Gastroesophageal sphincter (tissue), 4 donors: Measurements from ENCODE around the gene SNX33. TPM values are rescaled to one million over a fixed set of nuclear protein-coding genes. Genes with fewer than 3 reads are reported as not detected.
"Not testable (repeated sequence)": the region's sequence is repeated elsewhere in the genome, so short reads cannot be mapped to it uniquely, and the experiment has no call there.

Source experiments
- ATAC-seq: fragments of 150-250 bp; one replicate; pipeline ENCODE4 v1.9.1; 2016; ENCODE audit warnings: mild to moderate bottlenecking, moderate library complexity
- H3K27ac ChIP-seq, 4 donors: fragments of 200-600 bp; sonication (generic) in 3 of 4; 1 replicate in 3 of 4; 2 replicates in 1 of 4; pipeline ENCODE4 v1.5.1; 2016 to 2019
- H3K27me3 ChIP-seq: fragments of 200-600 bp; sonication (generic); one replicate; pipeline ENCODE4 v1.5.1; 2019
- H3K36me3 ChIP-seq, 2 donors: fragments of 200-600 bp; sonication (generic); one replicate each; pipeline ENCODE4 v1.5.1; 2019; ENCODE audit warnings: control low read depth in 1 of 2
- H3K4me1 ChIP-seq, 3 donors: fragments of 200-600 bp; sonication (generic); 1 replicate in 2 of 3; 2 replicates in 1 of 3; pipeline ENCODE4 v1.5.1; 2016 to 2019; ENCODE audit warnings: control low read depth in 2 of 3
- H3K4me3 ChIP-seq, 2 donors: fragments of 200-600 bp; sonication (generic); one replicate each; pipeline ENCODE4 v1.5.1; 2019; ENCODE audit warnings: mild to moderate bottlenecking in 1 of 2, moderate library complexity in 1 of 2
- H3K9me3 ChIP-seq, 3 donors: fragments of 200-600 bp; sonication (generic); one replicate each; pipeline ENCODE4 v1.5.1; 2017 to 2019; ENCODE audit warnings: control low read depth in 2 of 3
- EP300 ChIP-seq: sonication (generic); formaldehyde crosslinking; IDR thresholded peaks from one replicate; pipeline ENCODE4 v1.6.1; 2017; ENCODE audit warnings: antibody characterized with exemption, mild to moderate bottlenecking
- POLR2A ChIP-seq, 2 donors: fragments of 450-650 bp; IDR thresholded peaks; one replicate each; pipeline ENCODE4 v1.6.1; 2017; ENCODE audit warnings: antibody characterized with exemption in 2 of 2, mild to moderate bottlenecking in 2 of 2, moderate library complexity in 1 of 2
- POLR2AphosphoS5 ChIP-seq: sonication (generic); formaldehyde crosslinking; IDR thresholded peaks from one replicate; pipeline ENCODE4 v1.6.1; 2017; ENCODE audit warnings: antibody characterized with exemption
- WGBS, 2 donors: methylation state at CpG; one replicate each; pipeline ENCODE4 v1.1.5; 2018; ENCODE audit warnings: low coverage in 1 of 2; 5-methylcytosine and 5-hydroxymethylcytosine counted together
- total RNA-seq, 4 donors: library from RNA; depleted of rRNA; stranded (reverse); fragments of >200 nt; gene quantifications; one replicate each; pipeline ENCODE4 v1.1.0, GENCODE V29; 2016
- TF ChIP-seq, protein P1 (sequence below), 4 experiments: fragments of 200-600 bp in 2 of 4; fragments of 450-650 bp in 2 of 4; sonication (generic) in 1 of 4; IDR thresholded peaks; one replicate each; pipeline ENCODE4 v1.5.1; 2017 to 2019; ENCODE audit warnings: antibody characterized with exemption in 4 of 4, mild to moderate bottlenecking in 2 of 4, moderate library complexity in 2 of 4

SNX33 gene
- total RNA-seq, 4 donors from 2014 or later = 32.8 to 51.5 (median 41.2) TPM

DNA sequence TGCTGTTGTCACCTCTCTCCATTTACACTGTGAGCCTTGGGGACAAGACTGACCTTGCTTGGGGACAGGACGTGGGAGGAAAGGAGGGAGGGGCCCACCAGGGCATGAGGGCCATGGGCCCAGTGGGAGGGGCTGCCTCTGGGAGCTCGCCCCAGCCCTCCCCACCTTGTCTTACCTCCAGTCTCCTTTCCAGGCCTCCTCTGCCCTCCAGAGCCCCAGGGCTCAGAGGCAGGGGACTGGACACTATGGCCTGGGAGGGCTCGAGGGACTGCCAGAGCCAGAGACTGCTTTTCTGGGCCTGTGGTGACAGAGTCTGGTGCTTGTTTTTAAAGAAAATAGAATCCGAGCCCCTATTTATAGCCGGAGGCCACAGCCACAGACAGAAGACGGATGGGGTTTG lies 54.7 kb downstream of the SNX33 start:
- Histone ChIP-seq H3K9me3 (no peaks in the 10 kb centered on the region), H3K4me1 (peaks cover 14 to 87% (median 64%) of the 10 kb centered on the region in 3 donors), H3K27me3 (no peaks in the 10 kb centered on the region), H3K4me3 (no peak overlapping the region), H3K27ac (peak overlapping the region; percentile 76 to 98 (median 94)), H3K36me3 (peaks cover 0 to 6% of the 10 kb centered on the region in 2 donors)
- no peak for ATAC-seq
- TF ChIP-seq EP300 (no peak), POLR2A (IDR thresholded peaks at IDR 0.05) (no peak), POLR2AphosphoS5 (no peak)
- TF ChIP-seq, protein P1, sequence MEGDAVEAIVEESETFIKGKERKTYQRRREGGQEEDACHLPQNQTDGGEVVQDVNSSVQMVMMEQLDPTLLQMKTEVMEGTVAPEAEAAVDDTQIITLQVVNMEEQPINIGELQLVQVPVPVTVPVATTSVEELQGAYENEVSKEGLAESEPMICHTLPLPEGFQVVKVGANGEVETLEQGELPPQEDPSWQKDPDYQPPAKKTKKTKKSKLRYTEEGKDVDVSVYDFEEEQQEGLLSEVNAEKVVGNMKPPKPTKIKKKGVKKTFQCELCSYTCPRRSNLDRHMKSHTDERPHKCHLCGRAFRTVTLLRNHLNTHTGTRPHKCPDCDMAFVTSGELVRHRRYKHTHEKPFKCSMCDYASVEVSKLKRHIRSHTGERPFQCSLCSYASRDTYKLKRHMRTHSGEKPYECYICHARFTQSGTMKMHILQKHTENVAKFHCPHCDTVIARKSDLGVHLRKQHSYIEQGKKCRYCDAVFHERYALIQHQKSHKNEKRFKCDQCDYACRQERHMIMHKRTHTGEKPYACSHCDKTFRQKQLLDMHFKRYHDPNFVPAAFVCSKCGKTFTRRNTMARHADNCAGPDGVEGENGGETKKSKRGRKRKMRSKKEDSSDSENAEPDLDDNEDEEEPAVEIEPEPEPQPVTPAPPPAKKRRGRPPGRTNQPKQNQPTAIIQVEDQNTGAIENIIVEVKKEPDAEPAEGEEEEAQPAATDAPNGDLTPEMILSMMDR (IDR thresholded peaks at IDR 0.05) = no peak
- no CpG with 5 or more reads among the region's 6 CpGs for WGBS, 2 donors

DNA sequence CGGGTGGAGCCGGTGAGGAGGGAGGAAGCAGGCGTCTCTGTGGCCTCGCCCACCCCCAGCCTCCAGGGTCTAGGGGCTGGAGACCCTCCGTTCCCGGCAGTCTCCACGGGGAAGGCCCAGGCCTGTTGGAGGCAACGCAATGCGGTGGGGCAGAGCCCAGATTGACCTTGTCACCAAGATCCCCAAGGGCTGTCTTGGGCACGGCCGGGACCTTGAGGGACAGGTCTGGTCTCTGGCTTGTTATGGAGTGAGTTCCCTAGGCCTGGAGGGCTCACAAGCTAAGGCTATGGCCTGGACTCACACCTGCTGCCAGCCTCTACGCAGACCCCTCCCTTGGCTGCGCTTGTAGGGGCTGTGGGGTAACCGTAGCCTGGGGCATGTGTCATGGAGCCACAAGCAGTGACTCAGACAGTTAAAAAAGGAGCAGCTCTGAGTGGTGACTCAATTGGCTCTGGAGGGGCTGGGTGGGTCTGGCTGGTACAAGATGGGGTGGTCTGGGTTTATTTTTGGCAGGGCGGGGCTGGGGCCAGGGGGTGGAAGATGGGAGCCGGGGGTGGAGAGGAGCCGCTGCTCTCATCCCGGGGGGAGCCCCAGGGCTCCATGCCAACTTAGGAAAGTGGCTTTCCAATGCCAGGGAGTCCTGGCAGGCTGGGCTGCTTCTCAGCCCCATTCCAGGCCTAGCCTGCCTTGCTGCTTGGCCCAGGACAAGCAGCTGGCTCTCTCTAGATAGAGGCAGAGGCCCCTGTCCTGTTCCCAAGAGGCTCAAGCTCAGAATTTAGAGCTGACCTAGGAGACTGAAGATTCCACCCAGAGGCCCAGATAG lies 55.9 kb downstream of the SNX33 start:
- not testable (repeated sequence) for H3K27me3 ChIP-seq, H3K36me3 ChIP-seq, H3K4me3 ChIP-seq, H3K9me3 ChIP-seq
- ATAC-seq = peak; percentile 45
- WGBS, 2 donors = no CpG with 5 or more reads among the region's 18 CpGs
- Histone ChIP-seq H3K27ac (peak overlapping the region; percentile 79 to 93 (median 88)), H3K4me1 (peaks cover 14 to 82% (median 55%) of the 10 kb centered on the region in 3 donors)

DNA sequence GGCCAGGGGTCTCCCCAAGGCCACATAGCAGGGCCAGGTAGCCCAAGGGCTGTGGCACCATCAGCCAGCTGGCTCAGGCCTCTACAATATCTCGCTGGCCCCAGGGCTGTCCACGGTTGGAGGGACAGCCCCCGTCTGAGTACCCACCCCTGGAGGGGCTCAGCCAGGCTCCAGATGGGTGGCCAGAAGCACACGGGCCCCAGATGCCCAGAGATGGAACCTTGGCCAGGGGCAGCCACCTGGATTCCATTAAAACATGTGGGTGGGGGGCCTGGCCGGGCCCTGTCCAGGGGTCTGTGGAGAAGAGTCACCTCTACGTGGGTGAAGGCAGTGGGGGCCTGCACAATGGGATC lies 56.5 kb downstream of the SNX33 start:
- TF ChIP-seq POLR2AphosphoS5 = no peak
- TF ChIP-seq POLR2A (IDR thresholded peaks at IDR 0.05) = no peak
- no peak for TF ChIP-seq EP300
- TF ChIP-seq, protein P1 (IDR thresholded peaks at IDR 0.05) = no peak
- peaks cover 0 to 6% of the 10 kb centered on the region in 2 donors for H3K36me3 ChIP-seq
- ATAC-seq = no peak
- H3K27ac ChIP-seq = peak overlapping the region; percentile 79 to 93 (median 88)
- WGBS, 2 donors = no CpG with 5 or more reads among the region's 6 CpGs
- peaks cover 14 to 82% (median 57%) of the 10 kb centered on the region in 3 donors for H3K4me1 ChIP-seq
- H3K4me3 ChIP-seq = peak overlapping the region in 1 of 2 donors; percentile 5
- H3K9me3 ChIP-seq = no peaks in the 10 kb centered on the region
- H3K27me3 ChIP-seq = no peaks in the 10 kb centered on the region

DNA sequence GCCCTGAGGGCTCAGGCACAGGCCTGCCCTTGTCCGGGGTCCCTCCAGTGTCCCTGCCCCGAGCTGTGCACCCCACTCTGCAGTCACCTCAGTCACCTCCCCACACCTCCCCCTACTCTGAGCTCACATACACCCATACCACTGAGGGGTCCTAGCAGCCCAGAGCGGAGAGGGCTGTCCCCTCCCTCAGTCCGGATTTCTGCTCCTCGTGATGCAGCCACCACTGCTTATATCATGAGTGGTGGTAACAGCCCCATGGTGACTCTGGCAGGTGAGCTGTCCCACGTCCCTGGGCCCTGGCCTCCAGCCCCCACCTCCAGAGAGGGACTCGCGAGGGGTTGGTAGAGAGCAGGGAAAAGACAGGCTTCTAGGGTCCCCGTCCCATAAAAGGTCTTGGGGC lies 56.9 kb downstream of the SNX33 start:
- no CpG with 5 or more reads among the region's 9 CpGs for WGBS, 2 donors
- H3K36me3 ChIP-seq = peaks cover 0 to 6% of the 10 kb centered on the region in 2 donors
- TF ChIP-seq POLR2A (IDR thresholded peaks at IDR 0.05) (no peak), POLR2AphosphoS5 (no peak), EP300 (no peak)
- TF ChIP-seq, protein P1 (IDR thresholded peaks at IDR 0.05) = no peak
- H3K4me3 ChIP-seq = peak overlapping the region in 1 of 2 donors; percentile 5
- peak overlapping the region; percentile 79 to 93 (median 88) for H3K27ac ChIP-seq
- H3K4me1 ChIP-seq = peaks cover 14 to 82% (median 54%) of the 10 kb centered on the region in 3 donors
- H3K9me3 ChIP-seq = no peaks in the 10 kb centered on the region
- H3K27me3 ChIP-seq = no peaks in the 10 kb centered on the region
- no peak for ATAC-seq

DNA sequence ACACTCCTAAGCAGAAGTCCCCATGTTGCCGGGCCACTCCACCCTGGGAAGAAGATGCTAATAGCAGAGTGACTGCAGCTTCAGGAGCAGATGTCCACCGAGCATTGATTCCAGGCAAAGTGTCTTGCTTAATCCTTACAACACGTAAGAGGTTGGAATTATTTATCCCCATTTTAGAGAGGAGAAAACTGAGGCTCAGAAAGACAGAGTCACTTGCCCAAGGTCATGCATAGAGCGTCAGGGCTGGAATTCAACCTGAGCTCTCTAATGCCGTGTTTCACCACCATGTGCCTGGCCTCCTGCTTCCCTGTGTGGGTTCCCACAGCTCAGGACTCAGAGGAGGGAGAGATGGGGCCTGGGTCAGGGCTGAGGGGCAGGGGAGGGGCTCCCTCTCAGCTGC lies 57.7 kb downstream of the SNX33 start:
- not testable (repeated sequence) for ATAC-seq, H3K9me3 ChIP-seq, H3K36me3 ChIP-seq, H3K27me3 ChIP-seq, H3K4me3 ChIP-seq
- Histone ChIP-seq H3K27ac (peak overlapping the region; percentile 79 to 93 (median 88)), H3K4me1 (peaks cover 14 to 79% (median 48%) of the 10 kb centered on the region in 3 donors)
- 33 to 40% methylated on average over 5 of the region's 5 CpGs for WGBS, 2 donors
